NCI-H345 (cell line): Measurements from ENCODE around the gene ROR1.
"Not testable (repeated sequence)": the region's sequence is repeated elsewhere in the genome, so short reads cannot be mapped to it uniquely, and the experiment has no call there.

Experiments used
- DNase-seq: peaks from one replicate; lab custom pipeline; 2025; lab: John Stamatoyannopoulos, UW

The ROR1 gene

DNA sequence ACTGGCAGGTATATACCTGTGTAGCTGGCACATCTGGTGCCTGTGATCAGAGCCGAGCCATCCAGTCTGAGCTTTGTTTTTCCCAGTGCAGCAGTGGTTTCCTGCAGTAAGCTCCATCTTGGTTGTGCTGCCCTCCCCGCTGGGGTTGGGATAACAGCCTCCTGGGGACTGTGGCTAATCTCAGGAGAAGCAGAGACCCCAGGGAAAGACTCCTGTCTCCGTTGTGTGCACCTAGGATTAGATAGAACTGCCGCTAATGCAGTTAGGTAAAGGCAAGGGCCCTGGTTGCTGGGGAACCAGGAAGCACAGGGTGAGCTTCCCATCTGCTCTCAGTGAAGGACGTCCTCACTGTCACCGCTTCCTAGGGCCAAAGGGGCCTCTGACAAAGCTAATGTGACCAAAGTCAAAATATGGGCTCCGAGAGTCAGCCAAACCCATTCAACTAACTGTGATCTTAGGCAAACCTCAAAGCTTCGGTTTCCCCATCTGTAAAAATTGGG is 20.0 kb downstream of the ROR1 start:
- no peak for DNase-seq

- no peak for DNase-seq
Measured at GRCh38 chr1:63794354-63794753, 20.5 kb downstream of the ROR1 start.

DNA sequence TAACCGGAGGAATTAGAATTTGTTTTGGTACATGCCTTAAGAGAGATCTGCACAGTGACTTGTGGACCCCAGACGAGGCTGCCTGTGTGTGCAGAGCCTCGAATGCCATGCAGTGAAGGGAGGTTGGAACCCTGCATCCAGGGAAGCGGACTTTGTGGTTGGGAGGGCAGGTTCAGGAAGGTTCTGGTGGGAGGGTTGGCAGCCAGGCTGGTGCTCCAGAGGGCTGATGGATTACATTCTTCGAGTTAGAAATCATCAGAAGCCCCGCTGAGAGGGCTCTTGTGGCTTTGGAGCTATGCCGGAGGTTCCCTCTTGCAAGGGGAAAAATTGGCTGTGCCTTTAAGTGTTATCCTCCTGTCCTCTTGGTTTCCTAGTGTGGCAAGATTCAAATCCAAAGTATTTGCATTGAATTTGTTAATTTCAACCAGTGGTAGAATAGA is 21.1 kb downstream of the ROR1 start:
- DNase-seq, result no peak

GRCh38 chr1:63795455-63795854 is 21.6 kb downstream of the ROR1 start:
- DNase-seq, result peak; percentile 43

GRCh38 chr1:63797056-63797726 is 23.4 kb downstream of the ROR1 start:
- no peak for DNase-seq

DNA sequence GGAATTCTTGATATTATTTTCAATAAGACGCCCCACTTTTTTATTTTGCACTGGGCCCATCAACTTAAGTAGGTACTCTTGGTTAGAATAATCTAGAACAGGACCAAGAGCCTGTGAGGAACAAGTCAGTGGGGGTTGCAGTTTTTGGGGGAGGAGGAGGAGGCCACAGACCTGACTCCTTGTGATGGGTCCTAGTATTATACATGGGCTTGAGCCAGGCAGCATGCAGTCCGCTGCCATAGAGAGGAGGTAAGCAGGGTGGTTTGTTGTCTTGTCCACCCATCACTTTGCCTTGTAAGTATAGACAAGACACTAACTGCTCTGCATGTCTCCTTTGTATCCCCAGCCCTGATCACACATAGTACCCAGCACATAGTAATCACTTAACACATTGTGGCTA is 24.5 kb downstream of the ROR1 start:
- DNase-seq, result no peak

DNA sequence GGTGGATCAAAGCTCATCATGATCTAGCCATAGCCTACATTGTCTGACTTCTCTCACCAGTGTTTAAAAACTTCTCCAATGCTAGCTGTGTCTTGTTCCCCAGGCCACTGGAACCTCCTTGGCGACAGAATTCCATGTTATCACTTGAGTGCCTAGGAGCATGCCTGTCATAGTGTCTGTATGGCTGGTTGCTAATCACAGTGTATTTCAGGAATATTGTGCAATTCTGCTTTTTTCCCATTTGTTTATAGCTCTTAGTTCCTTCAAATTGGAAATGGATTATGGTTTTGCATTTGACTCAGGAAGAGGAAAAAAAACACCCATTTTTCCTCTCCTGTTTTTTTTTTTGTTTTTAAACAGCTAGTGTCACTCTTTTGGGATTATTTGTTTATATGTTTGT is 25.5 kb downstream of the ROR1 start:
- DNase-seq, result no peak

- DNase-seq, result no peak
Measured at GRCh38 chr1:63799820-63800219, 26.0 kb downstream of the ROR1 start.

DNA sequence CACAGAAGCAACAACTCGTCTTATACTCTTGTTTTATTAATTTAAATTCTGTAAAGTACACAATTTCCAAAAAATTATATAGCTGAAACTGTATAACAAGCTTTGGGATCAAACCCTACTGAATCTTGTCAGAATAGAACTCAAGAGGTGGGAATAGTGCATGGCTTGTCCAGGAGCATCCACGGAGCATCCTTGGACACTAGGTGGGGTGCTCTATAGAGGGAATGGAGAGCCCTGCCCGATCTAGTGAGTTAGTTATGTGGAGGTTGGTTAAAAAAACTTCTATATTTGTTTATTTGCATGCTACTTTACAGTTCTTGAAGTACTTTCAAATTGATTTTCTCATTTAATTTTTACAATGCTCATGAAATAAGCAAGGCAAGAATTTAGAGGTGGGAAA is 28.3 kb downstream of the ROR1 start:
- DNase-seq, result no peak

DNA sequence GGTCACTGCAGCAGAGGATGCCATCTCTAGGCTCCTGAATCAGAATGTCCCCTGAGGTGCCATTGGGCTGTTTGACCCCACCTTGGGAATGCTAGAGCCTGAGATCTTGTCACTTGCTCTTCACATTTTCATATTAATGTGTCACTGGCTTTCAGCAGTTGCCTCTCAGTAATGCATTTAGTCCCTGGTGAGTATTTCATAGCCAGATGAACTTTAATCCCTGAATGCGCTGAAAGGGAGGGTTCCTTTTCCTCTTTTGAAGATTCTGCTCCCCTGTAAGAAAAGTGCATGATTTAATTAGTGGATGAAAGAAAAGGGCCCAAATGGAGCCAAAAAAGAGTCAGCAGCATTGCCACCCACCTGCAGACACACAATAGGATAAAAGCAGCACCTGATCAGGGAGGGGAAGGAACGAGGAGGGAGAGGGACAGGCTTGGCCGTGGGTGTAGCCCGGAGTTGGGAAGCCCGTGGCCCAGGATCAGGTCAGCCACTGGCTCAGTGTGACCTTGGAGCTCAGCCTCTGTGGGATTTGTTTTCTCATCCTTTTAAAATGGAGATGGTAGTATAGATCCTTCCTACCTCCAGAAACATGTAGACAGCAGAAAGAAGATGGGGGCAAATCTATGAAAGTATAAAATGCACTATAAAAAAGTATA is 31.1 kb downstream of the ROR1 start:
- DNase-seq, result no peak

- DNase-seq, result no peak
Measured at GRCh38 chr1:63807046-63807445, 33.2 kb downstream of the ROR1 start.

DNA sequence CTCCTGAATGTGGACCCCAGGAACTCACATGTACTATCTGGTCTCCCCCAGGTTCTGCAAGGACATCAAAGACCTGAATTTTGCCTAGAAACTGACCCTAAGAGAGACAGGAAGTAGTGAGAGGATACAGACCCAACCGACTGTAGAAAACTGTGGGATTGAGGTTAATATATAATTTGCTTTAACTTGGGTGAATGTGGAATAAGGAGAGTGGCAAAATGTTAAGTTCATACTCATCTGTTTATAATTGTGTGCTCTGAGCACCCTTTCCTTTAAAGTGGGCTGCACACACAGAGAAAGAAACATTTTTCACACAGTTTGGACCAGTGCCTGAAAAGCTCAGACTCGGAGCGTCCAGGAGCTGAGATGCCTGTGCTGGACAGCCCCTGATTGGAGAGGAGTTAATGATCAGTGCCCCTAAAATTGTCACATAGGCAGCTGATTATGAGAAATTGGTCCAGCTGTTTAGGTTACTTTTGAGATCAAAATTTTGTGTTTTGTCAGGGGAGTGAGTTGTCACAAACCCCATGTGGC is 37.2 kb downstream of the ROR1 start:
- DNase-seq, result no peak

GRCh38 chr1:63812071-63812700 is 38.4 kb downstream of the ROR1 start:
- DNase-seq, result no peak

- DNase-seq, result no peak
Measured at GRCh38 chr1:63813829-63814277, 40.0 kb downstream of the ROR1 start.

DNA sequence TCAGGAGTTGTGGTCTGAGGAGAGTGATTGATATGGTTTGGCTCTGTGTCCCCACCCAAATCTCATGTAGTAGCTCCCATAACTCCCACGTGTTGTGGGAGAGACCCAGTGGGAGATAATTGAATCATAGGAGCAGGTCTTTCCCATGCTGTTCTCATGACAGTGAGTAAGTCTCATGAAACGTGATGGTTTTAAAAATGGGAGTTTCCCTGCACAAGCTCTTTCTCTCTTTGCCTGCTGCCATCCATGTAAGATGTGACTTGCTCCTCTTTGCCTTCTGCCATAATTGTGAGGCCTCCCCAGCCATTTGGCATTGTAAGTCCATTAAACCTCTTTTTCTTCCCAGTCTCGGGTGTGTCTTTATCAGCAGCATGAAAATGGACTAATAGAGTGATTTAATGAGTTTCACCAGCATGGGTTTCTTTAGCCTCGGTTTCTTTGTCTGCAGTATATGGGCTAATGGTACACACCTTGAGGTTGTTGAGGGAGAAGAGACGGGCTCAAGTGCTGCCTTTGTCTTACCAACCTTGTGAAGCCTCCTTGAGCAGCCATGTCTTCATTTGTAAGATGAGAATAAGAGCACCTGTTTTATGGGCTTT is 42.5 kb downstream of the ROR1 start:
- DNase-seq, result not testable (repeated sequence)

DNA sequence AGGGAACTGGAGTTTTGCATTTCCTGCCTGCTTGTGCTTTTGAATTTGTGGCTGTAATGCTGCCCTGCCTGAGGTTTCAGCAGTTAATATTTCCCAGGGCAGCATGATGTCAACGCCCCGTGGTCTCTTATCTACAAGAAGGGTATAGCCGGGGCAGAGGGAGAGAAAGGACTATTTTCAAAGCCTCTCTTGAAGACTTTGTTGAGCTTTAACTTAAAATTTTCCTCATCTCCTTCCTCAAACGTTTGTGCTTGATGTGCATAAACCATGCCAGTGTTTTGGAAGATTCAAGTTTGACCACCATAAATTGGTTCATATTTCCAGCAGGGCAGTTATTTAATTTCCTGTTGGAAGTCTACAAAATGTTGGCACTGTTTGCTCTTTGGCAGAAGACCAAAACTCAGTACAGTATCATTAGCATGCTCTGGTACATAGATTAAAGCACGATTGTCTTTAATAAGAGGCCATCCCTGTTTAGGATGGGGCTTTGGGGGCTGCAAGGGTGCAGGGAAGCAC is 43.4 kb downstream of the ROR1 start:
- DNase-seq, result peak; percentile 32

- DNase-seq, result no peak
Measured at GRCh38 chr1:63817700-63818099, 43.9 kb downstream of the ROR1 start.

- no peak for DNase-seq
Measured at GRCh38 chr1:63818567-63819325, 44.9 kb downstream of the ROR1 start.

DNA sequence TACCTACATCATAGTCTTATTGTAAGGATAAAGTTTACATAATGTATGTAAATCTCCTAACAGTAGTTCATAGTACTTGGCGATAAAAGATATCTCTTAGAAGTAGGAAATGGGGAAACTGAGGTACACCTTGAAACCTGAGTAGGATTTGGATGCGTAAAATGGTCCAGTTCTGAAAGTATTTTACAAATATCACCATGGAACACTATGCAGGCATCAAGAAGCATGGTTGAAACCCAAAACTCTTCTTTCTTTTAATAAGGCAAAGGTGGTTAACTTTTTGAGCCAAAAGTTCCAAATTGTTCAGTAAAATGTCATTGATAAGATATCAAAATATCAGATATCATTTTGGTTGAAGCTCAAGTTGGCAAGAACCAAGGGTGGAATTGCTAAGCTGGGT is 46.0 kb downstream of the ROR1 start:
- DNase-seq, result no peak

- no peak for DNase-seq
Measured at GRCh38 chr1:63821091-63822005, 47.5 kb downstream of the ROR1 start.
